Epidermal melanocyte (primary cell): ENCODE measurements around the gene OST4.
"Not testable (repeated sequence)": the region's sequence is repeated elsewhere in the genome, so short reads cannot be mapped to it uniquely, and the experiment has no call there.

Experiments used
- DNase-seq: peaks from one replicate; pipeline ENCODE4 v3.0.0; 2011; ENCODE audit warnings: low spot score; ENCODE audit not compliant: insufficient read length

The OST4 gene

DNA sequence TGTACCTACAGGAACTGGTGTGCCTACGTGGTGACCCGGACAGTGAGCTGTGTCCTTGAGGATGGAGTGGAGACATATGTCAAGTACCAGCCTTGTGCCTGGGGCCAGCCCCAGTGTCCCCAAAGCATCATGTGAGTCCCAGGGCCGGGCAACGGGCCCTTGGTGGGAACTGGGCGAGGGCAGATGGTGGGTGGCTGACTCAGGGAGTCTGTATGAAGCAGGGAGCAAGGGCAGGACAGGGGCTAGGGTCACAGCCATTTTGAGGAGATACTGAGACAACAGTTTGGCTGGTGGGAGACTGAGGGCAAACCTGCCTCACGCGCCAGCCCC, 8.7 kb upstream of the OST4 start:
- no peak for DNase-seq

DNA sequence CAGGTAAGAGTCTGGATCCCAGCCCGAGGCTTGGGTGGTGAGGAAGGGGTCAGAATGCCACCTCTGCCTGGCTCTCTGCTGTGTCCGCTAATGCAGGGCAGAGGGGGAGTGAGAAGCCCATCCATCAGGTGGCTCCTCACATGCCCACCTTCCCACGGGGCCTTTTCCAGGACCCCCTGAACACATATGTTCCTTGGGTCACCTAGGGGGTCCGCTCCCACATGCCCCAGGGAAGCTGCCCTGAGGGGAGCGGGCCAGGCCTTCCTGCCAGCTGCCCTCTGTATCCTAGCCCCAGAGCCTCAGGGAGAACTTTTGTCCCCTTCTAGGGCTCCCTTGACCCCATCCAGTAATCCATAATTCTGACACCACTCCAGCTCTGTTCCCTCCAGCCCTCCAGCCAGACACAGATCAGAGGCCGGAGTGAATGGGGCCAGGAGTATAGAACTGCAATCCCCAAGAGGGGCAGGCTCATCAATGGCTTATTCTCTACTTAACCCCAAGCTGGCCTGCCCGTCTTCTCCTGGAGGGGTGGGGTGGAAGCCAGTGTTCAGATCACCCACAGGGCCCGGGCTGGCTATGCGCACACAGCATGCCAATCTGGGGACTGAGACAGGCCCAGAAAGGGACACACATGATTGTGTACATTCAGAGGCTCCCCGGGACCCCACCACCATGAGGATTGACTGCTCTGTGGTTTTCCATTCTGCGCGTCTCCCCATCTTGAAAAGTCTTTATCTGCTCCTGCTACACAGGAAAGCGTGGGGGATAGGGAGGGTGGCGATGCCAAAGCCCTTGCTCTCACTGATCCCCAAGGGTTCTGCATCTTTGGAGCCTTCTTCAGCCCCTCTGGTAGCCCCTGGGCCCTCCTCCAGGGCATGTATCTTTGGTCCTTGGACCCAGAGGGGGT, 8.0 kb upstream of the OST4 start:
- no peak for DNase-seq

DNA sequence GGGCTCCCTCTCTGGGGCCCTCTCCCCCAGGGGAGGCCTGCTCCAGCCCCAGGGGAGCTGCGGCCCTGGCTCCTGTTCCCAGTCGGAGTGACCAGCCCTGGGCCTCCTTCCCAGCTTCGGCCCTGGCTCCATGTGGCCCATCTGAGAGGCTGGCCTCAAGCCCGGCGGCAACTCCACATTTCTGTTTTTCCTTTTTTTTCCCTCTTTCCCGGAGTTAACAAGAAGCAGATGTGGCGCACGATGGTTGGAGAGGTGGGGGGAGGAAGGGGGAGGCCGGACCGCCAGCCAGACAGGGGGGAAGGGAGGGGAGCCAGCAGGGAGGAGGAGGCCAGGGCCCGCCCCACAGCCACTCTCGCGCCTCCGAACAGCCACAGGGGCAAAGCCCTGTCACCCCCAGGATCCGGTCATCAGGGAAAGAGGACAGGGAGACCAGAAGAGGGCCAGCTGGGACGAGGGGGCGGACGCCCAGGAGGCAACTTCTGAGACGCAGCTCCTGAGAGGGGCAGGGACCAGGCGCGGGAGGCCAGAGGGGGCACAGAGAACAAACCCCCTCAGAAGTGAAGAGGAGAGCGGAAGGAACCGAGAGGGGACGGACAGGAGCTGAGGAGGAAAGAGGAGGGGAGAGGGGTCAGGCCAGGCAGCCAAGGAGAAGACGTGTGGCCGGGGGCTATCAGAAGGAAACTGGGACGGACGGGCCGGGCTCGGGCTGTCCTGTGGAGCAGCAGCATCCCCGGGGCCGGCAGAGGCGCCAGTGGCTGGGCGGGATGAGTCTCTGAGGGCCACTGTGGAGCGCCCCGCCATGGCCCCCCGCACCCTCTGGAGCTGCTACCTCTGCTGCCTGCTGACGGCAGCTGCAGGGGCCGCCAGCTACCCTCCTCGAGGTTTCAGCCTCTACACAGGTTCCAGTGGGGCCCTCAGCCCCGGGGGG, 7.1 kb upstream of the OST4 start, which contains the start of gene EMILIN1:
TSS of gene EMILIN1 (plus strand) at position 349 of the 928 bp plus-strand sequence. CDS start at position 800, 451 bp downstream.
- peak; percentile 68 for DNase-seq

DNA sequence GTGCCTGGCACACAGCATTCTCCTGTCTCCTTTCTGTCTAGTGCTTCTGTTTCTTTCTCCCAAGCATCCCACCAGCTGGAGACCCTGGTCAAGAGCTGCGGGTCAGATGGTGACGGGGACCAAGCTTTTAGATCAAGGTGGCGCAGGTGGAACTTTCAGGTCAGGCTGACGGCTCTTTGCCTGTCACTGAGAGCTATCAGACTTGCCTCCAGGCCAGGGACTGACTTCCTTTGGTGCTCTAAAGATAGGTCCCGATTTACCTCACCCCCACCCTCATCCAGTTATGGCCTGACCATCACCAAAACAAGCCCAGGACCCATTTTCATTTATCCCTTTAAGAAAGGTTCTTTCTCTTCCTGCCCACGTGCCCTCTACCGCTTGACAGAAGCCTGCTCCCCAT, 5.8 kb upstream of the OST4 start:
- no peak for DNase-seq

DNA sequence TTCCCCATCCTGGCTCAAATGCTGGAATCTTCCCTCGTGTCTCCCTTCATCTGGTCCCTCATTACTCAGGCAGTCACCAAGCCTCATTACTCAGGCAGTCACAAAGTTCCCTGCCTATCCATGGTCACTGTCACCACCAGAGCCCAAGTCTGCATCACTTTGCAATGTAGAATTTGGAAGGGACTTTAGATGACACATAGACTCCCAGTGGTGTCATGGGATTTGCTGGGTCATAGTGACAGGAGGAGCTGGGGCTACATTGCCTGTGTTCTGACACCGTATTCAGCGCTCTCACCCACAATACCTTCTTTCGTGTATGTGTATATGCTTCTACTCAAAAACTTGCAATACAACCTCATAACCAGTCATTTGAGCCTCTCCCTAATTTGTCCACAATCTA, 4.9 kb upstream of the OST4 start:
- DNase-seq = no peak

DNA sequence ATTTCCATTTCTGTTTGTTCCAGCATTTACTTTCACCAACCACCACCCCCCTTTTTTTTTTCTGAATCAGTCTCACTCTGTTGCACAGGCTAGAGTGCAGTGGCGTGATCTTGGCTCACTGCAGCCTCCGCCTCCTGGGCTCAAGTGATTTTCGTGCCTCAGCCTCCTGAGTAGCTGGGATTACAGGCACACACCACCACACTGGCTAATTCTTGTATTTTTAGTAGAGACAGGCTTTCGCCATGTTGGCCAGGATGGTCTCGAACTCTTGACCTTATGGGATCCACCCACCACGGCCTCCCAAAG, 4.1 kb upstream of the OST4 start:
- not testable (repeated sequence) for DNase-seq

DNA sequence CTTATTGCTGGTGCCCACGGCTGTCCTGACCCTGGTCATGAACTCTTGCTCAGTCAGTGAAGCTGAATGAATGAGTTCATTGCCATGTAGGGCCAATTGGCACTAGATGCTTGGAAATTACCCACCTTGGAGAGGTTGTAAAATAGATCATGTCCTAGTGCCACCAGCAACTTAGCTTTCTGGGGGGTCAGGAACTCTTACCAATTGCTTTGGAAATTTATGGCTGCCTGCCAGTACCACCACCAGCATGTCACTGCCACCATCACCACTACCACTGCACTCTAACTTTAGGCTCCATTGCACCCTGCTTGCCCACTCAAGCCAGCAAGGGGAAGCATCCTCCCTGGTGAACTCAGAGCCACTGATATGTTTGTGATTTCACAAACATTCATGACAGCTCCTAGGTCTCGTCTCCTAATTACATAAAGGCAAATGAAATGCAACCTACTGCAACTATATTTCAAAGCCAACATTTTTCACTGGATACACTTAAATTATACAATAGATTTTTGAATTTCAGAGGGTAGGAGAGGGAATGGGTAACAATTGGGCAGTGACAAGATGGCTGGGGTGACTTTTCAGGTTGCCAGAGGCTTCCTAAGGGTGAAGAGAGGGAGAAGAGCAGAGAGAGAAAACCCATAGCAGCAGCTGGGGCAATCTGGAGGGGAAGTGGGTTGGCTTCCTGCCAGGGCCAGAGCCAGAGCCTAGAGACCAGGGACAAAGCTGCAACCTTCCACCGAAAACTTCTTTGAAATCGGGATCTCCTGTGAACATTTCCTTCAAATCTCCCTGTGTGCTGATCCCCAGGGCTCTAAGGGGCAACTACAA, 3.5 kb upstream of the OST4 start:
- DNase-seq = no peak

DNA sequence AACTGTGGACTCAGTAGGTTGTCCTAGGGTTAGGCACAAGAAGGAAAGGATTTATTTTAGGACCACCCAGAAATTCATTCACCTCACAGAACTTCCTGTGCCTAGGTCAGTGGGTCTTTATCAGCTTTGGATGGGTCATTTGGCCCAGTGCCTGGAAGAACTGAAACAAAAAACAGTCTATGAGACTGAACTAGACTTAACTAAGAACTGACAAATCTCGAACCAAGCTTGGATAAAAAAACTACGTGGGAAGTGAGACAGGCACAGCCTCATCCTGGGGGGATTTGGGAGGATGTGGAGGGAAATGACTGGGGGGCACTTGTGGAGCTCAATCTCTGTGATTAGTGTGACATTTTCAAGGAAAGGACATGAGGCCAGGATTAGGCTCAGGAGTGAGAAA, 2.3 kb upstream of the OST4 start:
- no peak for DNase-seq

DNA sequence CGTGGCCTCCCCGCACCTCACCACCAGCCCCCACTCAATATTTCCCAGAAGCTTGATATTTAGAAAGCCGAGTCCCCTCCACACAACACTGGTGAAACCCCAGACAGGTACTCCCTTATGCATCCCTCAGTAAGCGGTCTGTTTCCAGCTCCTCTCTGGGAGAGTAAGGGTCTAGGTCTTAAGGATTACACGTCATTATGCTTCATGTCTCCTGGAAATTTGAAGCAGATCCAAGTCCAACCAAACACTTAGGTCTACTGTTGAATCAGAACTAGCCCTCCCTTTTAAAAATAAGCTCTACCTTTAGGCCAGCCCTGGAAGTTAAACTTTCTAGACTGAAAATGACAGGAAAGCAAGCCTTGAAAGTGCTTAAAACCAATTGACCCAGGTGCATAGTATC, 1.5 kb upstream of the OST4 start:
- DNase-seq = no peak

DNA sequence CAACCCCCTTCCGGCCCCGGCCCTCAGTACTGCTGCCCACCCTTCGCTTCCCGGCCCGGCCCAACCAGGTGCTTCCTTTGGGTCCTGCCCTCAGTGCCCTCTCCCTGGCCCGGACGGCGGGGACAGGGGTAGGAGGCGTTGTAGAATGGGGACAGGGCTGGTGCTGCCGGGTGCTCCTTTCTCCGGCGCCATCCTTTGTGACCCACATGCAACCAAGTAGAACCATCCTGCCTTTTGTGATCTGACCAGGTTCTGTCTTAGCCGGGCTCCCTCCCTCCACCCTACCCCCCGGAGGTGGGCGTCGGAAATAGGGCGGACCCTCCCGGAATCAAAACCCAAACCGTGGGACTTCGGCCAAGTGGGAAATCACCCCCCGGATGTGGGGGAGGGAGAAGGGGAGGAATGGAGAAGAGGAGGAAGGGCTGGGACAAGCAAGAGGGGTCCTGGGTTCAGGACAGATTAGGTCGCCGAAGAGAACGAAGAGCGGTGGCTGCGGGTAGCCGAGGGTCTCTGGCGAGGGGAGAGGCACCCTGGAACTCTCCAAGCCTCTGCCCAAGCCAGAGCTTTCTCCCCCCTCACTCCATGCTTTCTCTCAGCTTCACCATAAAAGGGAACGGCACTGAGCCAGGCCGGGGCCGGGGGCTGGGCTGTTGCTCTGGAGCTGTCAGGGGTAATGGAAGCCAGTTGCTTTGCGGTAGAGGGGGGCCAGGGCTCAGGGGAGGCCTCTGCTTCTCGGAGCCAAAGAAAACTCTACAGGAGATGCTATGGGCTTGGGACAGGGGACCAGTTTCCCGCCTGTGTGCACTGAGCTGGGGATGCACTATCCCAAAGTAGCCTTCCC, 756 bp upstream of the OST4 start:
- DNase-seq = no peak

DNA sequence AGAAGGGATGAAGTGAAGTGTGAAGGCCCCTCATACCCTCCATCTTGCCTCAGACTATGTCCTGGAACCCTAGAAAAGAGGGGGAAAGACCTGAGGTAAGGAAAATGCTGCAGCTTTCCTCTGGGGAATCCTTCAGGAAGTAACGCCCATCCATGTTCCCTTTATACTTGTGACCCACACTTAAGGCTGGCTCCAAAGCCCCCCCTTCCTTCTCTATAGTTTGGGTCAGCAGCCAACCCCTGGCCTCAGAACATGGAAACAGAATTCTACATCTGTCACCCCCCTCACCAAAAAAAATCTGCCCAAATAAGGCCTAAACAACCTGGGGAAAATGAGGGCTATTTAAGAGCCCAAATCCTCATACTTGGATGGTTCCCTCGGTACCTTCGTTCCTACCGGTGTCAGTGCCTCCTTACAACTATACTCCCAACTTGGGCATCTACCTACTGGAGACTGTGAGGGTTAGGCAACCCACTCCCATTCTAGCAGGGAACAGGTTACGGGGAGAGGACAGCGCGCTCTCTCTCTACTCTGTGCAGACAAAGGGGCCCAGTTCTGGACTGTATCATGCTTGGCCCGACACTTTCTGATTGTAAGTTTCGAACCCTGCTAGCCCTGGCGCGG, 689 bp downstream of the OST4 start:
- no peak for DNase-seq

DNA sequence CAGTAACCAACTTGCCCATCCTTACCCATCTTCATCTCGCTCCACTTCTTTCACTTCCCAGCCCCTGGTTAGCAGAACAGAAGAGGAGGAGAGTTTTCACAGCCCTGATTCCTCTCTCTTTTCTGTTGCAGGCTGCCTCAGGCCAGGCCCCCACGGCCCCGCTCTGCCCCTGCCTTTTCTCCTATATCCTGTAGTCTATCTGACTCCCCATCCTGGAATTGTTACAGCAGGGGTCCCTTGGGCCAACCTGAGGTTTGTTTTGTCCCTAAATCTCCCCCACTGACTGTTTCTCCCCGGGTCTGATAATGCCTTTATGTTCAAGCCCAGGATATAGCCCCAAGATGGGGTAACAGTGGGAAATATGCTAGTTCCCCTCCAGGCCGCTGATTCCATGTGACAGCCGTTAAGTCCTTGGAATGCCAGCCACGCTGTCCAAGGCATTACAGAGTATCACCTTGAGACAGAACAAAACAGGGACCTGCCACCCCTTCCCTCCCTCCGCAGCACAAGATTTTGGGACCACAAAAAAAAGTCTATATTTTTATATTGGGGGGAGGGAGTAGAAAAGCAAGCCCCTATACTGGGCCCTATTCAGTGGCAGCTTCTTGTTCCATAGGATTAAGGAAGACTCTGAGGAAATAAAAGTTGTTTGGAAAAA, 1.4 kb downstream of the OST4 start:
- no peak for DNase-seq

DNA sequence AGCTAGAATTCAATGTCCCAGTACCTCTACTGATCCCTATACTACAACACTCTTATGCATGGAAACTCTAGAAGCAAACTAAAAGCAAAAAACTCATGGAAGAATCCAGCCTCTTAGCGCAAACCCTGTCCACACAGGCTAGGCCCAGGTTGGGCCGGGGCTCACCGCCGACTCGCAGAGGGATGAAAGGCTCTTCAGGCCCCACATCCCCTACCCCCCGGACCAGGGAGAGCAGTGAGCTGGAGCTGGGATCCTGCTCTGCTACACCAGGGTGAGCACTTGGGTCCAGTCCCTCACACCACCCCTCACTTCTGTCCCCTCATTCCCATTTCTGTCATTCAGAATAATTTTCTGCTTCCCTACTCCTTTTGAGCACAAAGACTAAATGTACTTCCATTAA, 2.0 kb downstream of the OST4 start:
- DNase-seq = no peak

DNA sequence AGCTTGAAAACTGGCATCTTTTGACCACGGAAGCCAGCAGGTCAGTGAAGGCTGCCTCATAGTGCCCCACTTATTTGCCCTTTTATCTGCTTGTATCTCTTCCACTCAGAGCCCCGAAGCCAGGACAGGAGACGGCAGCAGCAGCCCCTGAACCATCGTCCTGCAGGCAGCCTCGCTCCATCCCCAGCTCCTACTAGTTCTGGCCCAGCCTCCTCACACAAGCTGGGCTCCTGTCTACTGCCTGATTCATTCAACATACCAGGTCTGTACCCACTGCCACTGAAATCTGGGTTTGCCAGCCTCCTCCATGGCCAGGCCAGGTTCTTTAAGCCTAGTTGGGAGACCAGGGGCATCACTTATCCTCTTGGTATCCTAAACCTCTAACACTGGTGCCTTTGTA, 4.1 kb downstream of the OST4 start:
- no peak for DNase-seq

DNA sequence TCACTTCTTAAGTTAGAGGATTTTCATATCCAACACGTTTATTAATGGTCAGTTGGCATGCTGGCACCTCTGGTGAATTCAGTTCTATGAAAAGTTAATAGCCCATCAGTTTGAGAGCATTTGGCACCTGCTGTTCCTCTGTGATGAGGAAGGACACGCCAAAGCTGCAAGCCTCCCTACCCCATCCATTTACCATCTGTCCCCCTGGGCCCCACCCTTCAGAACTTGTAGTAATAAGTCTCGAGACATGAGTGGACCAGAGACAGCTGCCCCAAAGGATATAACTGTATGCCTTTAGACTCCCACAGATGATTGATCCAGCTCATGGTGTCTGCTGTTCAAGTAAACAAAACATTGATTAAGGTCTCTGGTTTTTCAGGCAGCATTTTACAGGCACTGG, 6.3 kb downstream of the OST4 start:
- no peak for DNase-seq

DNA sequence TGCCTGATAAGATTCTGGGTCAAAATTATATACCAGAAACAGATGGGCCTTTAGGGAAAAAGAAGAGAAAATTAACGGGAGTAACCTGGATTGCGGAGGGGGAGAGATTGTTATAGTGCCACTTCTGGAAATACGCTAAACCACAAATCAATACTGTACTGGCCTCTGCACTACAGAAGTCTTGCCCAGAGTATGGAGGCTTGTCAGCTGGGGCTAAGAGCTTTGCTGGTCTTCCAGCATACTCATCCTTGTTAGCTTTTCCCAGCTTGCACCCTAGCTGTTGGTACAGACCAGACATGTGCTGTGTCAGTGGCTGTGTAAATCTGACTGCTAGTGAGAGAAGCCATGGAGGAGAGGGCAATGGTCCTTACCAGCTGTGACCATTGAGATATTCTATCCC, 11.1 kb downstream of the OST4 start:
- DNase-seq = no peak

DNA sequence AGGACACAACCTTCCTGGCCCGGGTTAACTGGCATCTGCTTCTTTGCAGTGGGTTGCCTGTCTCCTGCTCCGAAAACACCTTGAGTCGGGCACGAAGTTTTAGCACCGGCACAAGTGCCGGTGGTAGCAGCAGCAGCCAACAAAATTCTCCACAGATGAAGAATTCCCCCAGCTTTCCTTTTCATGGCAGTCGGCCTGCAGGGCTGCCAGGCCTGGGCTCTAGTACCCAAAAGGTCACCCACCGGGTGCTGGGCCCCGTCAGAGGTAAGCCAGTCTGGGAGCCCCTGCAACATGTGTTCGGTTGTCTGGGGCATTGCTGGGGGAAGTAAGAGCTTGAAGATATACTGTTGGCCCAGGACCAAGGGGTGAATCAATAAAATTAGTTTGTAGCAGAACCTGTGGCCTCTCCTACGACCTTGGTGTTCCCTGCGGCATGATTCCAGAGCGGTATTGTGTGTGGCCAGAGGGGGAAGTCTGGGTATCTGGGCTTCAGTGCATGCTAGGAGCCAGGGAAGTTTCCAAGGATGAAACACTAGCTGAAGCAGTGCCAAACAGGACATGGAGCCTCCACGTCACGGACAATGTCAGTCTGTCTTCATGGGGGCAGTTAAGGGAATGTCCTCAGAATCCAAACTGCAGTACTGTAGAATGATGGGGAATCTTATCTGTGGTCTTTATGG, 12.2 kb downstream of the OST4 start:
- no peak for DNase-seq

DNA sequence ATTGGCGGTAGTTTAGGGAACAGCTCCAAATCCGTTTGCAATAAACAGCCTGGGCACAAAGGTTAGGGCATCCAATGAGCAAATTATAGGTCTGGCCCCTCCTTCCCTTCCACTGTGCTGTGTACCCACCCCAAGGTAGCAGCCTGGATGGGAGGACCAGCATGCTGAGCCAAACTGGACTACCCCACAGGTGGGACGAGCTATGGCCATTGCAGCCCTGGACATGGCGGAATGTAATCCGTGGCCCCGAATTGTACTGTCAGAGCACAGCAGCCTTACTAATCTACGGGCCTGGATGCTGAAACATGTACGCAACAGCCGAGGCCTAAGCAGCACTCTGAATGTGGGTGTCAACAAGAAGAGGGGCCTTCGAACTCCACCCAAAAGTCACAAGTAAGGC, 13.2 kb downstream of the OST4 start:
- DNase-seq = no peak

DNA sequence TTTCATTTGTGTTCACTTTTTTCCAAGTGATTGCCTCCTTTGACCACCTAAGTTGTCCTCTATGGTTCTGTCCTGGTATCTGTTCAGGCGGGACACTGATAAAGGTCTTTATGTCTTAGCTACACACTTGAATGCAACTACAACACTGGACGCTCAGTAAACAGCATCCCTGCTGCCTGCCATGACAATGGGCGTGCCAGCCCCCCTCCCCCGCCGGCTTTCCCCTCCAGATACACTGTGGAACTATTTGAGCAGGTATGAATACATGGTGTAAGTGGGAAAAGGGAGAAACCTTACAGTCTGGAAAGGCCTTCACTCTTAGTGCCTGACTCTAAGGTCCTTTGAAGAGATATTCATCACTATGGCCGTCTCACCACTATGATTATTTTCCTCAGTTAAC, 14.3 kb downstream of the OST4 start:
- no peak for DNase-seq
